Endothelial cell of umbilical vein (primary cell): Measurements from ENCODE around the gene ZBTB48. TPM values are rescaled to one million over a fixed set of nuclear protein-coding genes. Genes with fewer than 3 reads are reported as not detected.

Experiments used
- BruUV-seq: library from RNA; stranded (reverse); fragments of 400-500 nt; replicated peaks from 2 replicates; lab custom pipeline; 2021; lab: Mats Ljungman, UMichigan
- CTCF ChIA-PET: fragments of 300-600, 350-600 bp; sonication (Branson Sonifier 250); formaldehyde crosslinking; loops from one replicate; lab custom pipeline; 2021; ENCODE audit warnings: antibody characterized with exemption, inconsistent platforms; lab: Charles Lee
- POLR2A ChIA-PET: fragments of 300-600, 350-600 bp; sonication (Branson Sonifier 250); formaldehyde crosslinking; loops from one replicate; lab custom pipeline; 2021; ENCODE audit warnings: antibody characterized with exemption, inconsistent platforms; lab: Charles Lee
- DNase-seq: peaks from one replicate; pipeline ENCODE4 v3.0.0-alpha.2; 2011; ENCODE audit warnings: low read depth, low spot score
- FAIRE-seq: peaks from 2 replicates; lab custom pipeline; 2011; peaks lifted over from hg19 to GRCh38; lab: Jason Lieb, UNC
- H2AFZ ChIP-seq: 2 replicates; pipeline ENCODE4 v1.6.0; 2012; ENCODE audit warnings: low read depth, low read length, control low read depth, inconsistent platforms
- H3K27ac ChIP-seq: 2 replicates; pipeline ENCODE4 v1.5.1; 2011; ENCODE audit warnings: low read depth, mild to moderate bottlenecking, control low read depth, low read length, moderate library complexity; ENCODE audit not compliant: insufficient read depth
- H3K27me3 ChIP-seq, 2 experiments: 2 replicates each; pipeline versions ENCODE4 v1.6.0 to v1.6.1; 2011; ENCODE audit warnings: low read length in 2 of 2, mixed read lengths in 1 of 2; ENCODE audit not compliant: control insufficient read depth in 2 of 2, insufficient read depth in 2 of 2
- H3K36me3 ChIP-seq, 2 experiments: 2 replicates in 1 of 2; 3 replicates in 1 of 2; pipeline ENCODE4 v1.5.1; 2011; ENCODE audit warnings: low read length in 2 of 2, mild to moderate bottlenecking in 1 of 2, moderate library complexity in 1 of 2; ENCODE audit not compliant: control insufficient read depth in 2 of 2, insufficient read depth in 2 of 2; ENCODE audit errors: extremely low read depth in 1 of 2
- H3K4me1 ChIP-seq: 3 replicates; pipeline ENCODE4 v1.5.1; 2011; ENCODE audit warnings: mild to moderate bottlenecking, low read length; ENCODE audit not compliant: control insufficient read depth, insufficient read depth; ENCODE audit errors: extremely low read depth
- H3K4me2 ChIP-seq: 2 replicates; pipeline ENCODE4 v1.6.1; 2011; ENCODE audit warnings: low read length, control low read depth, mixed read lengths; ENCODE audit not compliant: insufficient read depth
- H3K4me3 ChIP-seq, 3 experiments: fragments of 200-600 bp in 1 of 3; sonication (generic), shearing (Covaris generic) in 1 of 3; replicated peaks in 1 of 3; 2 replicates each; pipeline ENCODE4 v1.5.1; 2011 to 2016; ENCODE audit warnings: control low read depth in 3 of 3, low read length in 3 of 3, mild to moderate bottlenecking in 2 of 3, inconsistent platforms in 1 of 3, low read depth in 1 of 3, moderate library complexity in 1 of 3; ENCODE audit not compliant: insufficient read depth in 1 of 3
- H3K79me2 ChIP-seq: 2 replicates; pipeline ENCODE4 v1.6.0; 2012; ENCODE audit warnings: low read length, inconsistent platforms; ENCODE audit not compliant: control insufficient read depth, insufficient read depth
- H3K9ac ChIP-seq: replicated peaks from 2 replicates; pipeline ENCODE3; 2011; ENCODE audit warnings: low read length, control low read depth; ENCODE audit not compliant: insufficient read depth; ENCODE audit errors: extremely low read depth
- H3K9me1 ChIP-seq: replicated peaks from 3 replicates; pipeline ENCODE4 v1.6.0; 2011; ENCODE audit warnings: mild to moderate bottlenecking, low read length; ENCODE audit not compliant: control insufficient read depth, insufficient read depth; ENCODE audit errors: extremely low read depth
- H3K9me3 ChIP-seq: replicated peaks from 2 replicates; pipeline ENCODE4 v1.5.1; 2012; ENCODE audit warnings: low read length, inconsistent platforms; ENCODE audit not compliant: control insufficient read depth, insufficient read depth
- H4K20me1 ChIP-seq: replicated peaks from 2 replicates; pipeline ENCODE3; 2011; ENCODE audit warnings: mild to moderate bottlenecking, low read length; ENCODE audit not compliant: control insufficient read depth, insufficient read depth; ENCODE audit errors: extremely low read depth
- CTCF ChIP-seq, 2 donors: IDR thresholded peaks; 1 replicate in 1 of 2; 2 replicates in 1 of 2; pipeline ENCODE4 v1.5.1; 2011; ENCODE audit warnings: low read length in 2 of 2, mild to moderate bottlenecking in 2 of 2, moderate library complexity in 2 of 2, control low read depth in 1 of 2, inconsistent platforms in 1 of 2, low read depth in 1 of 2; ENCODE audit not compliant: insufficient read depth in 1 of 2; ENCODE audit errors: extremely low read depth in 1 of 2
- FOS ChIP-seq: IDR thresholded peaks from 2 replicates; pipeline ENCODE4 v1.6.1; 2011; ENCODE audit warnings: mild to moderate bottlenecking, low read length, moderate library complexity, borderline replicate concordance; ENCODE audit not compliant: insufficient read depth
- GATA2 ChIP-seq: IDR thresholded peaks from 2 replicates; pipeline ENCODE4 v1.7.0; 2011; ENCODE audit warnings: low read depth, mild to moderate bottlenecking, moderate library complexity, mixed read lengths, low read length; ENCODE audit not compliant: insufficient read length, insufficient read depth
- JUN ChIP-seq: IDR thresholded peaks from 2 replicates; pipeline ENCODE4 v1.6.1; 2011; ENCODE audit warnings: borderline replicate concordance, low read depth; ENCODE audit not compliant: insufficient read length, insufficient read depth
- MAX ChIP-seq: IDR thresholded peaks from 2 replicates; pipeline ENCODE4 v1.6.1; 2011; ENCODE audit not compliant: insufficient read depth, insufficient read length
- MYC ChIP-seq: IDR thresholded peaks from one replicate; pipeline ENCODE4 v1.6.1; 2011; ENCODE audit warnings: mild to moderate bottlenecking, low read depth, low read length
- POLR2A ChIP-seq: IDR thresholded peaks from 2 replicates; pipeline ENCODE4 v1.6.1; 2012; ENCODE audit warnings: low read depth, mild to moderate bottlenecking, control low read depth, low read length
- POLR2AphosphoS5 ChIP-seq: IDR thresholded peaks from 2 replicates; pipeline ENCODE4 v1.6.1; 2012; ENCODE audit warnings: low read depth, mild to moderate bottlenecking, control low read depth, low read length, moderate library complexity; ENCODE audit not compliant: insufficient read depth
- dilution Hi-C: fragments of 300-500 bp; cut with MboI; formaldehyde crosslinking; loops from one replicate; pipeline ENCODE4 v1.15.0; 2019; ENCODE audit warnings: low sequenced_read_pairs; ENCODE audit not compliant: extremely low pct_ligation_motif_present
- intact Hi-C: fragments of 100-400 bp; cut with micrococcal nuclease; formaldehyde crosslinking; loops from one replicate; pipeline ENCODE4 v1.10.0; 2022
- polyA plus RNA-seq, 4 experiments: library from polyadenylated mRNA; depleted of rRNA in 3 of 4; stranded (reverse) in 3 of 4; unstranded in 1 of 4; fragments of >200 nt; gene quantifications; 2 replicates each; pipeline versions ENCODE4 v1.2.1 to v1.2.3, GENCODE V29; 2011 to 2012; ENCODE audit warnings: missing spikeins in 1 of 4
- total RNA-seq: library from RNA; stranded (reverse); gene quantifications from 2 replicates; pipeline ENCODE4 v1.2.3, GENCODE V29; 2021

The ZBTB48 gene
- total and polyA plus RNA-seq, 2 donors (not counting 3 experiments of a cell fraction or from before 2014, with no cell fraction given): 20.9 to 25.1 TPM

GRCh38 chr1:6628971-6629479 lies 49.2 kb downstream of the ZBTB48 start:
- ChIA-PET CTCF (interaction anchor here (1.1 kb wide), 1 partner anchor 106 kb away, joined by 3 read pairs; no protein-coding TSS in a partner anchor), POLR2A (no interaction called here)
- no peak for TF ChIP-seq POLR2AphosphoS5
- no peak for TF ChIP-seq POLR2A
- no peak for TF ChIP-seq CTCF (IDR thresholded peaks at IDR 0.05; ENCODE audit: extremely low read depth in 1 of 2, insufficient read depth in 1 of 2, low read depth in 1 of 2, low read length in 2 of 2)
- TF ChIP-seq MYC: no peak
- no peak for TF ChIP-seq GATA2
- no peak for TF ChIP-seq JUN
- TF ChIP-seq FOS: no peak
- TF ChIP-seq MAX: no peak
- DNase-seq: no peak
- peaks cover 4% of the 10 kb centered on the region for H3K4me1 ChIP-seq
- no peak for FAIRE-seq
- BruUV-seq: no TSS peak
- no peak overlapping the region for H3K27ac ChIP-seq
- dilution Hi-C loops: no loop called here
- H3K4me3 ChIP-seq: no peak overlapping the region
- H3K9me3 ChIP-seq: no peaks in the 10 kb centered on the region
- H3K9me1 ChIP-seq: no peaks in the 10 kb centered on the region
- H2AFZ ChIP-seq: no peak overlapping the region
- no peak overlapping the region for H3K9ac ChIP-seq
- H3K27me3 ChIP-seq: no peaks in the 10 kb centered on the region
- no peak overlapping the region for H3K4me2 ChIP-seq
- H4K20me1 ChIP-seq: no peaks in the 10 kb centered on the region
- H3K36me3 ChIP-seq: peaks cover 6 to 28% of the 10 kb centered on the region in 2 experiments
- H3K79me2 ChIP-seq: peaks cover 21% of the 10 kb centered on the region
- intact Hi-C loops: loop anchor here (5.0 kb wide), 1 partner anchor 142 kb away; no protein-coding TSS in a partner anchor
